ENCODE measurements around the gene ISLR.
"Not testable (repeated sequence)": the region's sequence is repeated elsewhere in the genome, so short reads cannot be mapped to it uniquely, and the experiment has no call there.

Gene ISLR

GRCh38 chr15:74136814-74137536, 36.5 kb upstream of the ISLR start:
- DNase-seq (ENCODE audit: low spot score): no peak

GRCh38 chr15:74137537-74137894, 36.0 kb upstream of the ISLR start:
- DNase-seq (ENCODE audit: low spot score): no peak

GRCh38 chr15:74138642-74139041, 34.9 kb upstream of the ISLR start:
- DNase-seq (ENCODE audit: low spot score): no peak

GRCh38 chr15:74141591-74141990, 31.9 kb upstream of the ISLR start:
- DNase-seq (ENCODE audit: low spot score): no peak

GRCh38 chr15:74144153-74144775, 29.2 kb upstream of the ISLR start:
- DNase-seq (ENCODE audit: low spot score): no peak

- no peak for DNase-seq (ENCODE audit: low spot score)
Observed at GRCh38 chr15:74146277-74146800, 27.2 kb upstream of the ISLR start.

- DNase-seq (ENCODE audit: low spot score): no peak
Observed at GRCh38 chr15:74147051-74147450, 26.5 kb upstream of the ISLR start.

- DNase-seq (ENCODE audit: low spot score): no peak
Observed at GRCh38 chr15:74155766-74156417, 17.6 kb upstream of the ISLR start.

GRCh38 chr15:74156678-74157411, 16.7 kb upstream of the ISLR start:
- DNase-seq (ENCODE audit: low spot score): no peak

GRCh38 chr15:74157868-74158827, 15.4 kb upstream of the ISLR start:
- DNase-seq (ENCODE audit: low spot score): no peak

- no peak for DNase-seq (ENCODE audit: low spot score)
Observed at GRCh38 chr15:74158855-74159650, 14.5 kb upstream of the ISLR start.

- no peak for DNase-seq (ENCODE audit: low spot score)
Observed at GRCh38 chr15:74159773-74160172, 13.7 kb upstream of the ISLR start.

GRCh38 chr15:74160390-74160789, 13.1 kb upstream of the ISLR start:
- DNase-seq (ENCODE audit: low spot score): not testable (repeated sequence)

GRCh38 chr15:74162195-74162536, 11.3 kb upstream of the ISLR start:
- DNase-seq (ENCODE audit: low spot score): not testable (repeated sequence)

- no peak for DNase-seq (ENCODE audit: low spot score)
Observed at GRCh38 chr15:74165461-74165860, 8.0 kb upstream of the ISLR start.

GRCh38 chr15:74167891-74168331, 5.6 kb upstream of the ISLR start:
- DNase-seq (ENCODE audit: low spot score): no peak

- no peak for DNase-seq (ENCODE audit: low spot score)
Observed at GRCh38 chr15:74168711-74169126, 4.8 kb upstream of the ISLR start.

- DNase-seq (ENCODE audit: low spot score): no peak
Observed at GRCh38 chr15:74170071-74170844, 3.3 kb upstream of the ISLR start.

GRCh38 chr15:74170875-74171578, 2.5 kb upstream of the ISLR start:
- DNase-seq (ENCODE audit: low spot score): no peak

Data from CD4-positive, alpha-beta T cell treated with Interleukin-2 at 100 ng/mL for 4 hours (primary cell).